GM19452 (cell line): ENCODE results near the gene NUP214.
"Not testable (repeated sequence)": the region's sequence is repeated elsewhere in the genome, so short reads cannot be mapped to it uniquely, and the experiment has no call there.

Experiments
- ATAC-seq: cut with Tn5 transposase; IDR thresholded peaks from one replicate; pipeline ENCODE4 v1.9.1; 2021; ENCODE audit not compliant: unreplicated experiment

NUP214 gene

GRCh38 chr9:131191032-131191431, 65.6 kb downstream of the NUP214 start:
- not testable (repeated sequence) for ATAC-seq

GRCh38 chr9:131191857-131192256, 66.5 kb downstream of the NUP214 start:
- ATAC-seq: no peak

- no peak for ATAC-seq
These were observed 67.7 kb downstream of the NUP214 start for GRCh38 chr9:131193051-131193450.

GRCh38 chr9:131194762-131195161, 69.4 kb downstream of the NUP214 start:
- ATAC-seq: no peak

- ATAC-seq: no peak
These were observed 72.0 kb downstream of the NUP214 start for GRCh38 chr9:131197160-131197911.

GRCh38 chr9:131198041-131198715, 72.8 kb downstream of the NUP214 start:
- no peak for ATAC-seq

- no peak for ATAC-seq
These were observed 76.5 kb downstream of the NUP214 start for GRCh38 chr9:131201856-131202255.

GRCh38 chr9:131203431-131204218, 78.2 kb downstream of the NUP214 start:
- no peak for ATAC-seq

- ATAC-seq: no peak
These were observed 78.9 kb downstream of the NUP214 start for GRCh38 chr9:131204285-131204684.

GRCh38 chr9:131206495-131206894, 81.1 kb downstream of the NUP214 start:
- no peak for ATAC-seq

GRCh38 chr9:131211920-131212319, 86.5 kb downstream of the NUP214 start:
- not testable (repeated sequence) for ATAC-seq

- no peak for ATAC-seq
These were observed 89.0 kb downstream of the NUP214 start for GRCh38 chr9:131214286-131214856.

- no peak for ATAC-seq
These were observed 89.5 kb downstream of the NUP214 start for GRCh38 chr9:131214876-131215275.

GRCh38 chr9:131216806-131217205, 91.4 kb downstream of the NUP214 start:
- no peak for ATAC-seq

GRCh38 chr9:131217331-131218031, 92.1 kb downstream of the NUP214 start:
- no peak for ATAC-seq

GRCh38 chr9:131218370-131218769, 93.0 kb downstream of the NUP214 start:
- no peak for ATAC-seq

- no peak for ATAC-seq
These were observed 95.1 kb downstream of the NUP214 start for GRCh38 chr9:131220485-131220884.

GRCh38 chr9:131222460-131222859, 97.1 kb downstream of the NUP214 start:
- ATAC-seq: no peak

- no peak for ATAC-seq
These were observed 100.8 kb downstream of the NUP214 start for GRCh38 chr9:131226226-131226625.

- no peak for ATAC-seq
These were observed 101.9 kb downstream of the NUP214 start for GRCh38 chr9:131227112-131227958.
